Natural killer cell treated with Interleukin-12 subunit alpha and Interleukin-12 subunit beta and Interleukin-15 and Interleukin-18, amount 100 ng/mL, for 72 hours (primary cell): ENCODE results near the gene CGN. TPM values are rescaled to one million over a fixed set of nuclear protein-coding genes. Genes with fewer than 3 reads are reported as not detected.

ENCODE experiments used
- ATAC-seq, 2 donors: fragments of 150-1000 bp; cut with Tn5 transposase in 1 of 2; sonication (Bioruptor Pico), chemical (Tn5 transposase) in 1 of 2; 2 replicates each; pipeline ENCODE4 v1.10.0; 2021
- DNase-seq: peaks from one replicate; pipeline ENCODE4 v3.0.0; 2022; ENCODE audit warnings: low spot score
- H3K27ac Mint-ChIP-seq, 2 donors: 1 replicate in 1 of 2; 2 replicates in 1 of 2; pipeline ENCODE4 v1.8.0; 2022; ENCODE audit warnings: mixed read lengths in 2 of 2, mild to moderate bottlenecking in 1 of 2, moderate library complexity in 1 of 2
- H3K27me3 Mint-ChIP-seq, 2 donors: 1 replicate in 1 of 2; 2 replicates in 1 of 2; pipeline ENCODE4 v1.8.0; 2022; ENCODE audit warnings: mixed read lengths in 2 of 2
- H3K36me3 Mint-ChIP-seq: one replicate; pipeline ENCODE4 v1.8.0; 2022; ENCODE audit warnings: mixed read lengths
- H3K4me1 Mint-ChIP-seq, 2 donors: 1 replicate in 1 of 2; 2 replicates in 1 of 2; pipeline ENCODE4 v1.8.0; 2022; ENCODE audit warnings: low read depth in 2 of 2, mixed read lengths in 2 of 2, mild to moderate bottlenecking in 1 of 2
- H3K4me3 Mint-ChIP-seq: one replicate; pipeline ENCODE4 v1.8.0; 2022; ENCODE audit warnings: mixed read lengths
- H3K9me3 Mint-ChIP-seq: 2 replicates; pipeline ENCODE4 v1.8.0; 2022; ENCODE audit warnings: mixed read lengths
- total RNA-seq, 2 donors: library from RNA; stranded (reverse); gene quantifications; one replicate each; pipeline ENCODE4 v1.2.3, GENCODE V29; 2022

Gene CGN
- total RNA-seq, 2 donors from 2014 or later = 0.31 to 1.8 TPM

DNA sequence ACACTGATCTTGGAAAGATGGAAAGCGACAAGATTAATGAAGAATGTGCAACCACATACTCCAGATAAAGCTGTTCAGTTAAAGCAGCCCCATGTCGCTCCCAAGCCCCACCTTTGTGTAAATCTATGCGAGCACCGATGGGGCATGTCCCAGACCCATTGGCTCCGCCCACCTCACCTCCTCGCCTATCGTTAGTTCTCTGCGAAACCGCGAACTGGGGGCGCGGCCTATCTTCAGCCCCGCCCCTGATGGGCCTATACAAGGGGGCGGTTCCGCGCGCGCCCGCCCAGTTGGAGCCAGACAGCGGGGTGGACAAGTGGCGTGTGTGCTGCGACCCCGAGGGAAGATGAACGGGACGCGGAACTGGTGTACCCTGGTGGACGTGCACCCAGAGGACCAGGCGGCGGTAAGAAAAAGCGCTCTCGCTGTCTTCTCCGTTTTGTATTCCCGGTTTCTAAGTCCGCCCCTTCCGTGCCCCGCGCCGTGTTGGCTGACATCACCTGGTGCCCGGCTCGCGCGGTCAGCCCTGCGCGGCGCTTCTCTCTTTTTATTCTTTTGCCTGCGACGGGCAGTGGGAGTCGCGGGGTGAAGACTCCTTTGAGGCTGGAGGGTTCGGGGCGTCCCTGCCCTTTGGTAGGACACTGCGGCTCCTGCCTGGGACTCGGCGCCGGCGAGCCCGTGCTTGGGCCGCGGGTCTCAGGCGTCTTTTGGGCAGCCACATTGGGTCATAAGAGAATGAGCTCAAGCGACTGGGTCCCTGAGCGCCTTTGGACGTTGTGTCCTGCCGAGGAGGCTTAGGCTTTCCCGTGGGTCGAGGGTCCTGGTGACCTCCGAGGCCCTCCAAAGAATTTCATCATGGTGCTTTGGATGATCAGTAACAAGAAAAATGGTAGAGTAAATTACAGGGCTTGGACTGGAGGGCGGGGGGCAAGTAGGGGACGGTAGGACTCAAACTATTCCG lies 29.1 kb downstream of the CGN start, which contains the start of gene TUFT1:
Gene TUFT1, plus strand, starts transcription at position 289 of the 961 bp plus-strand sequence. Its CDS starts 58 bp downstream, at position 347.
- Mint-ChIP-seq H3K27ac (peak within 1 kb of the TSS in 1 of 2 donors; percentile 76), H3K36me3 (no peaks in the 10 kb centered on the region), H3K4me3 (peak within 1 kb of the TSS; percentile 96), H3K4me1 (peaks cover 15 to 18% of the 10 kb centered on the region in 2 donors), H3K27me3 (peaks cover 14 to 20% of the 10 kb centered on the region in 2 donors), H3K9me3 (no peaks in the 10 kb centered on the region)
- ATAC-seq (peak; percentile 99), DNase-seq (peak; percentile 92)

DNA sequence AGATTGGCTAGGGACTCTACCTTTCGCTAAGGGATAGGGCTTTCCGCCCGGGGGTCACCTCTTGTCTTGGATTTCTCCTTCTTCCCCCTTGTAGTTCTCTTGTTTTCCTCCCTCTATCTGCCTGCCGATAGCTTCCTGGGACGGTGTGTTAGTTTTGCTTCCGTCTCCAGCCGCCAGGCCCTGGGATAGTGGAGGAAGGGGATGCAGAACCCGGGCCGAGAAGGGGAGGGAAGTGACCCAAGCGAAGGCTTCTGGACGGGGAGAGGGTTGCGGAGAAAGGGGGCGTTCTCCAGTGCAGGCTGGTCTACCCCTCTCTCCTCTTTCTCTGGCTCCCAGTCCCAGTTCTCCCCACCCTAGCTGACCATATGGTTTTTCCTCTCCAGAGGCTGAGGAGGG lies 29.8 kb downstream of the CGN start:
- H3K36me3 Mint-ChIP-seq = no peaks in the 10 kb centered on the region
- no peak for ATAC-seq
- H3K9me3 Mint-ChIP-seq = no peaks in the 10 kb centered on the region
- H3K4me1 Mint-ChIP-seq = peaks cover 15 to 18% of the 10 kb centered on the region in 2 donors
- peak overlapping the region in 1 of 2 donors; percentile 76 for H3K27ac Mint-ChIP-seq
- DNase-seq = peak; percentile 31
- H3K4me3 Mint-ChIP-seq = peak overlapping the region; percentile 96
- H3K27me3 Mint-ChIP-seq = peaks cover 14 to 21% of the 10 kb centered on the region in 2 donors

DNA sequence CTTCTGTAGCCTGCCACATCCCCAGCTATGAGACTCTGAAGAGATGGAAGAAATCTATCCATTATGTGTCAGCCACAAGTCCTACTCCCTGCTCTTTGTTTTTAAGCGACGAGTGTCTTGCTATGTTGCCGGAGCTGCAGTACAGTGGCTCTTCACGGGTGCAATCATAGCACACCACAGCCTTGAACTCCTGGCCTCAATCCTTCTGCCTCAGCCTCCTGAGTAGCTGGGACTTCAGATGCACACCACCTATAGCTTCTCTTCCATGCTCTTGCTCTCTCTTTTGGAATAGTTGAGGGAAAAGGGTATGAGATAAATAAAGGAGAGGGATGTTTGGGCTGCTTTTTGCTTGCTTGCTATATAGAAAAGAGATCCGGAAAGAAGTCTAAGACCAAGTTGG lies 30.6 kb downstream of the CGN start:
- H3K27me3 Mint-ChIP-seq = peaks cover 17 to 29% of the 10 kb centered on the region in 2 donors
- H3K36me3 Mint-ChIP-seq = no peaks in the 10 kb centered on the region
- ATAC-seq = no peak
- H3K4me3 Mint-ChIP-seq = peak overlapping the region; percentile 96
- no peaks in the 10 kb centered on the region for H3K9me3 Mint-ChIP-seq
- H3K4me1 Mint-ChIP-seq = peaks cover 15 to 18% of the 10 kb centered on the region in 2 donors
- DNase-seq = no peak
- peak overlapping the region in 1 of 2 donors; percentile 25 for H3K27ac Mint-ChIP-seq

DNA sequence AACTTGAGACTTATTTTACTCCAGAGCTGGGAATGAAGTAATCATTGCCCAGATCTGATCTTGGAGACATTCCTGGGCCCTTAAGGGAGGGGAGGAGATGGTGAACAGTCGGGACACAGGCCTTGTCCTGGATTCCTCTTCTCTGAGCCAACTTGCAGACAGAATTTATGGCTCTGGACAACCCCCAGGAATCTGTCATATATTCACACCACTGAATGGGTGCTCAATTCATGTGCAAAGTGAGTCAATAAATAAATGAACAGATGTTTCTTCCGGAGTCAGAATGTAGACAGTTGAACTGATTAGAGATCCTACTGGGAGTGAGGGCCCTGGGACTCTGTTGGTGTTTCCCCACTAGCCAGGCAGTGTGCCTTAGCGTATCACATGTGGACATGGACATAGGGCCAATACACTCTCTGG lies 31.5 kb downstream of the CGN start:
- Mint-ChIP-seq H3K4me3 (no peak overlapping the region), H3K27ac (no peak overlapping the region), H3K27me3 (peaks cover 17 to 29% of the 10 kb centered on the region in 2 donors), H3K9me3 (no peaks in the 10 kb centered on the region), H3K36me3 (no peaks in the 10 kb centered on the region), H3K4me1 (peaks cover 15 to 18% of the 10 kb centered on the region in 2 donors)
- DNase-seq (no peak), ATAC-seq (no peak)

DNA sequence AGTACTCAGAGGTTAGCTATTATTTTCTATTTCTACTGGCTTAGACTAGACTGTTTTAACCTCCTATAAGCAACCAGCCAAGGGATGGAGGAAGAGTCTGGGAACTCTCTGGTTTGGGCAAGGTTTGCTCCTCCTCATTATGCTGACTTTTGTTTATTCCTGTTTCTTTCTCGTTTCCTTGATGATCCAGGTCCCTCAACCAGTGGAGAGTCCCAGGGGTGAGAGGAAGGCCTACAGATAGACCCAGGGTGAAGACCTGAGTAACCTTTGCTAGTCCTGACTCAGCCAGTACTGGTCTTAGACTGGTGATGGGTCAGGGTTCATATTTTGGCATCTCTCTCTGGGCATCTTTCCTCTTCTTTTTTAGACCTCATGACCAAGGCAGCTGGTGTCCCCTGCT lies 34.4 kb downstream of the CGN start:
- ATAC-seq (no peak), DNase-seq (no peak)
- peaks cover 13 to 15% of the 10 kb centered on the region in 2 donors for H3K4me1 Mint-ChIP-seq
- no peak overlapping the region for H3K27ac Mint-ChIP-seq
- no peaks in the 10 kb centered on the region for H3K9me3 Mint-ChIP-seq
- peaks cover 17 to 29% of the 10 kb centered on the region in 2 donors for H3K27me3 Mint-ChIP-seq
- no peaks in the 10 kb centered on the region for H3K36me3 Mint-ChIP-seq
- no peak overlapping the region for H3K4me3 Mint-ChIP-seq

DNA sequence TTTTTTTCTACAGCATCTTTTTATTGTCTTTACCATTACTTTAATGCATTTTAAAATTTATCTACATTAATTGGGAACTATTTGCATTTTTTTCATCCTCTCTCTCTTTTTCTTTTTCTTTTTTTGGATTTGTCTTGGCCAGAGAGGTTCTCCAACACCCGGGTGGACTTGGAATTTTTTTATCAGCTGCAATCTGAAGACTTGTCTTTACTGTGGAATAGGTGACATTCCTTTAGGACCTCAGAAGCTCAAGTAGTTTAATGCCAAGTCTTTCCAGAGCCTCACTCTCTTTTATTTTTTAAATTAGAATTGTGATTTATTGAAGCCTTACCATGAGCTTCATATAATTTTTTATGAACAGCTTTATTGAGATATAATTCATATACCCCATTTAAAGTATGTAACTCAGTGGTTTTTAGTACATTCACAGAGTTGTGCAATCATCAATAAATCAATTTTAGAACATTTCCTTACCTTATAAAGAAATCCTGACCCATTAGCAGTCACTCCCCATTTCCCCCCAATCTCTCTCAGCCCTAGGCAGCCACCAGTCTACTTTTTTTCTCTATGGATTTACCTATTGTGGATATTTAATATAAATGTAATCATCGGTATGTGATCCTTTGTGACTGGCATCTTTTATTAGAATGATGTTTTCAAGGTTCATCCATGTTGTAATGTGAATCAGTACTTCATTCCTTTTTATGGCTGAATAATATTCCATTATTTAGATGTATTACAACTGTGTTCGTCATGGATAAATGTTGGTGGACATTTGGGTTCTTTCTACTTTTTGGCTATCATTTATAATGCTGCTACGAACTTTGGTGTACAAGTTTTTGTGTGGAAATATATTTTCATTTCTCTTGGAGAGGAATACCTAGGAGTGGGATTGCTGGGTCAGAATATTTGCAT lies 35.1 kb downstream of the CGN start:
- Mint-ChIP-seq H3K9me3 (no peaks in the 10 kb centered on the region), H3K27ac (no peak overlapping the region), H3K36me3 (no peaks in the 10 kb centered on the region), H3K4me3 (no peak overlapping the region), H3K27me3 (peaks cover 15 to 28% of the 10 kb centered on the region in 2 donors), H3K4me1 (peaks cover 6 to 7% of the 10 kb centered on the region in 2 donors)
- no peak for DNase-seq
- no peak for ATAC-seq

DNA sequence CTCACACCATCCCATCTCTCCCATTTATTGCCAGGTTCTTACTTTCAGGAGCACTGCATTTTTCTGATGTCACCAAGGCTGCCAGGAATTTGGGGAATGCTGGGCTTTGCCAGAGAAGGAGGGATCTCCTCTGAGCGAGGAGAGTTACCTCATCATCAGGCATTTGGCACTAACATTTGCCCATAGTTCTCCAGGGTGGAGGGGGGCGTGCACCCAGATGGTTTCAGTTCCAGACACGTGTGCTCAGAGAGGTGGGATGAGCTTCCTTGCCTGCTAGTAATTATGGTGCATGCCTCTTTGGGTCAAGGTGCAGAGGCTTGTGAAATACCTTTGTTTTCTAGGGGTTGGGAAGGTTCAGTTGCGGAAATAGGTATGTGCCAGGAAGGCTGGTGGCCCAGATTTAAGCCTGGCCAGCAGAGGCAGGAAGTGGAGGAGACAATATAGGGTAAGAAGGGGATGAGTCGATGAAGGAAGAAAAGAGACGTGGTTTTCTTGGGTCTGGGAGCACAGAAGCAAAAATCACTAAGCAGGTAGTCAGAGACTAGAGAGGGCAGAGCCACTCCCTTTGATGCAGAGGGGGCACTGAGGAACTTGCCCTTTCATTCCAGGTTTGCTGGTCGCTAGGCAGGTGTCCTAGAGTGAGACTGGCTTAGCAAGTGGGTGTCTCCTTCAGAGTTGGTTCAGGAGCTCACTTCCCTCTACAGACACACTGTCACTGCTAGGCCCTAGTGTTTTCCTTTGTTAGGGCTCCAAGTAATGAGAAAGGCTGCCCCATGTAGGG lies 36.1 kb downstream of the CGN start:
- Mint-ChIP-seq H3K9me3 (no peaks in the 10 kb centered on the region), H3K27me3 (peaks cover 8 to 18% of the 10 kb centered on the region in 2 donors), H3K36me3 (no peaks in the 10 kb centered on the region), H3K4me3 (no peak overlapping the region), H3K4me1 (no peaks in the 10 kb centered on the region), H3K27ac (no peak overlapping the region)
- DNase-seq (no peak), ATAC-seq (peak in 1 of 2 donors; percentile 33)

DNA sequence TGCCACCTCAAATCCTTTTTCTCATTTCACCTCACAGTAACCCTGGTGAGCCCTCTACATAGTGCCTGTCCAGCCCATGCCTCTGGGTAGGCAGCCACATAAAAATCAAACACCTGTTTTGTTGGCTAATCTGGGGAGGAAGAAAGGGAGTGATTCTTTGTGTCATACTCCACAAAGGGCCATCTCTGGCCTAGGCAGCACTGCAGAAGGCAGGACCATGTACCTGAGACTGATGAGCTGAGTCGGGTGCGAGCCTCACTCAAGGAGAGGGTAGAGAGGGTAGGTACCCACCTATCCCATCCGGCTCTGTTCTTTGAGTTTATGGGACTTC lies 36.7 kb downstream of the CGN start:
- Mint-ChIP-seq H3K4me3 (no peak overlapping the region), H3K36me3 (no peaks in the 10 kb centered on the region), H3K9me3 (no peaks in the 10 kb centered on the region), H3K4me1 (no peaks in the 10 kb centered on the region), H3K27ac (no peak overlapping the region), H3K27me3 (peaks cover 4 to 12% of the 10 kb centered on the region in 2 donors)
- ATAC-seq (no peak), DNase-seq (no peak)

DNA sequence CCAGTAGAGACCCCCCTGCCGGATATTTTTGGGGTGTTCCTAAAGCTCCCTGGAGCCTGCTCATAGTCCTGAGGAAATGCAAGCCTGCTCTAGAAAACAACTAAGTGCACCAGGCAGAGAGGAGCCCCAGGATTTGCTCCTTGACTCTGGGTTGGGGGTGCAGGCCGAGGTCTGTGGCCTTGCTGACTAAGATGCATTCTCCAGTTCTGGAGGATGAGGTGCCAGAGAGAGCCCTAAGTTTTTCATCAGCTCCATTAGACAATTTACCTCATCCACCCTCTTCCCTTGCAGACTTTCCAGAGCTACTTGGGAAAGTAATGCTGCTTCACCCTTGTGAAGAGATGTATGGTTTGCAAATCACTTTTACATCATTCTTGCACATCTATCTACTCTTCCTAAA lies 38.0 kb downstream of the CGN start:
- no peak for DNase-seq
- peaks cover 2 to 9% of the 10 kb centered on the region in 2 donors for H3K27me3 Mint-ChIP-seq
- no peaks in the 10 kb centered on the region for H3K36me3 Mint-ChIP-seq
- no peak overlapping the region for H3K4me3 Mint-ChIP-seq
- no peaks in the 10 kb centered on the region for H3K9me3 Mint-ChIP-seq
- H3K4me1 Mint-ChIP-seq = no peaks in the 10 kb centered on the region
- no peak overlapping the region for H3K27ac Mint-ChIP-seq
- no peak for ATAC-seq

DNA sequence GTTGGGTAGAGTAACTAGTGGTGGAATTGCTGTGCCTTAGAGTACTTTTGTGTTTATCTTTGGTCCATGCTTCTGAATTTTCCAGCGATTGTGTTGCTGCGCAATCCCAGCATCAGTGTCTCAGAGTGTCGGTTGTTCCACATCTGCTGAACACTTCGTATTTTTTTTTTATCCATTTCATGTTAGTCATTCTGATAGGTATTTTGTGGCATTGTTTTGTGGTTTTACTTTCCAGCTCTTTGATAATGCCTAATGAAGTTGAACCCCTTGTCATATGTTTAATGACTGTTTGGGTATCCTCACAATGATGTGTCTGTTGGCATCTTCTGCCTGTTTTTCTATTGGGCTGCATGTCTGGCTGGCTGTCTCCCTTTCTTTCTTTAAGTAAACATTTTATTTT lies 42.5 kb downstream of the CGN start:
- ATAC-seq = no peak
- peaks cover 0 to 4% of the 10 kb centered on the region in 2 donors for H3K27me3 Mint-ChIP-seq
- no peak overlapping the region for H3K27ac Mint-ChIP-seq
- H3K4me3 Mint-ChIP-seq = no peak overlapping the region
- no peaks in the 10 kb centered on the region for H3K4me1 Mint-ChIP-seq
- no peaks in the 10 kb centered on the region for H3K36me3 Mint-ChIP-seq
- DNase-seq = no peak
- no peaks in the 10 kb centered on the region for H3K9me3 Mint-ChIP-seq

DNA sequence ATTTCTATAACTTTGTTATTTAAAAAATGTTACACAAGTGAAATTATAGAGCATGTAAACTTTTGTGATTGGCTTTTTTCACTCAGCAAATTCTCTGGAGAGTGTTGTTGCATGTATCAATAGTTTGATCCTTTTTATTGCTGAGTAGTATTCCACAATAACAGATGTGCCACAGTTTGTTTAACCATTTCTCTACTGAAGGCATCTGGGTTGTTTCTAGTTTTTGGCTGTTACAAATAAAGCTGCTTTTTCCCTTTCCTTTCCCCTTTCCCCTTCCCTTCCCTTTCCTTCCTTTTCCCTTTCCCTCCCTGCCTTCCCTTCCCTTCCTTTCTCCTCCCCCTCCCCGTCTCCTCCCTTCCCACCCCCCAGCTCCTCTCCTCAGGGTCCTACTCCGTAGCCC lies 44.9 kb downstream of the CGN start:
- DNase-seq (no peak), ATAC-seq (no peak)
- Mint-ChIP-seq H3K9me3 (no peaks in the 10 kb centered on the region), H3K36me3 (no peaks in the 10 kb centered on the region), H3K4me1 (no peaks in the 10 kb centered on the region), H3K27ac (no peak overlapping the region), H3K4me3 (no peak overlapping the region), H3K27me3 (peaks cover 0 to 8% of the 10 kb centered on the region in 2 donors)

DNA sequence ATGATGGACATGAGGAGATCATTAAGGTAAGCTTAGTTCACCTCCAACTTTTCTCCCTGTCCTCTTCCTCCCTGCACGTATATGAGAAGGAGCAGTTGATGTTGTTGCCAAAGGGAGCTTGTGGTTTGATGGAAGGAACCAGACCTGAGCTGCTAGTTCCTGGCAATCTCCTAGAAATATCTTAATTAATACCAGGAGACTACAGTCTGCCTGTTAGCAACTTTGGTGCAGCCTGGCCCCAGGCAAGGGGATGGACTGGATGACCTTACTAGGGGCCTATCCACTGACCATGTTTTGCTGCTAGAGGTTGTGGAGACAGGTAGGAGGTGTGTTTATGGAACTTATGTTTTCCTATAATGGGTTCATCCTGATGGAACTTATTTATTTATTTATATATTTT lies 51.5 kb downstream of the CGN start:
- ATAC-seq (no peak), DNase-seq (no peak)
- H3K4me3 Mint-ChIP-seq = no peak overlapping the region

DNA sequence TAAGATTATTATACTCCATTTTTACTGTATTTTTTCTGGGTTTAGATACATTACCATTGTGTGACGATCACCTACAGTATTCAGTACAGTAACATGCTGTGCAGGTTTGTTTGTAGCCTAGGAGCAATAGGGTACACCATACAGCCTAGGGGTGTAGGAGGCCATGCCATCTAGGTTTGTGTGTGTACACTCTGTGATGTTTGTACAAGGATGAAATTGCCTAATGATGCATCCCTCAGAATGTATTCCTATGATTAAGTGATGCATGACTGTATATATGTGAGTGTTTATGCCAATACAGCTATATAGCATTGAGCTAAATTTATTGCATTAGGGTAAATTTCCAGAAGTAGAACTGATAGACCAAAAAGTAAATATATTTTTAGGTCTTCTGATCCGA lies 52.2 kb downstream of the CGN start:
- Mint-ChIP-seq H3K27me3 (peaks cover 0 to 6% of the 10 kb centered on the region in 2 donors), H3K36me3 (no peaks in the 10 kb centered on the region), H3K4me3 (no peak overlapping the region), H3K9me3 (no peaks in the 10 kb centered on the region), H3K4me1 (no peaks in the 10 kb centered on the region), H3K27ac (no peak overlapping the region)
- peak in 1 of 2 donors; percentile 6 for ATAC-seq
- no peak for DNase-seq

More for the DNA sequence above, 51.5 kb downstream of the CGN start:
- Mint-ChIP-seq H3K36me3 (no peaks in the 10 kb centered on the region), H3K9me3 (no peaks in the 10 kb centered on the region), H3K27me3 (peaks cover 0 to 8% of the 10 kb centered on the region in 2 donors), H3K4me1 (no peaks in the 10 kb centered on the region), H3K27ac (no peak overlapping the region)
